B cell (primary cell): ENCODE results near the gene NR6A1.

Experiments
- CTCF ChIP-seq: fragments of 200-600 bp; IDR thresholded peaks from one replicate; pipeline ENCODE4 v1.8.0; 2022; ENCODE audit warnings: antibody characterized with exemption, mild to moderate bottlenecking
- EZH2 ChIP-seq: IDR thresholded peaks from 2 replicates; pipeline ENCODE4 v1.6.1; 2012; ENCODE audit warnings: borderline replicate concordance, low read depth, mild to moderate bottlenecking, moderate library complexity, low read length; ENCODE audit not compliant: insufficient read depth, poor library complexity, severe bottlenecking

DNA sequence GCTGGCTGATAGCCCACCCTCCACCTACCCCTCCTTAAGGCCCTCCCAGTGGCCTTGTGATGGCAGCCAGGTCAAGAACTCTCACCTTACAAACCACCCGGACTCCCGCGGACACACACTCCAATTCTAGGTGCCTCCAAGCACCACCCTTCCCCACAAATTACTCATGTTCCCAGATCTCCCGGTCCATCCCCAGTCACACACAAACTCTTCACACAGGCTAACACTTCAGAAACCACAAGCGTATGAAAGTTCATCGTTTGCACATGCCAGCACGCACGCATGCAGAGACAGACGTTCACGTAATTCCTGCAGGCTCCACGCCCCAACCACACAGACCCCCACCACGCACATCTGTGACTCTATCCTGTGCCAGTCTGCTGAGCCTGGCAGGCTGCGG is 281.9 kb downstream of the NR6A1 start:
- TF ChIP-seq CTCF (no peak), EZH2 (no peak)
